WTC11 (cell line): ENCODE measurements around the gene TDRD9.

Experiments used
- CTCF ChIP-seq: fragments of 200-600 bp; IDR thresholded peaks from 2 replicates; pipeline ENCODE4 v1.8.0; 2022; ENCODE audit warnings: antibody characterized with exemption
- ETV6 ChIP-seq: sonication (generic); formaldehyde crosslinking; IDR thresholded peaks from 2 replicates; pipeline ENCODE4 v1.8.1; 2022; ENCODE audit warnings: mild to moderate bottlenecking, missing genetic modification reagents
- IRF2 ChIP-seq: sonication (generic); formaldehyde crosslinking; IDR thresholded peaks from 2 replicates; pipeline ENCODE4 v1.8.0; 2022; ENCODE audit warnings: low read depth, missing genetic modification reagents, borderline replicate concordance
- NR2C2 ChIP-seq: sonication (generic); formaldehyde crosslinking; IDR thresholded peaks from 2 replicates; pipeline ENCODE4 v1.8.0; 2022; ENCODE audit warnings: mild to moderate bottlenecking, missing genetic modification reagents
- USF2 ChIP-seq: sonication (generic); formaldehyde crosslinking; IDR thresholded peaks from 2 replicates; pipeline ENCODE4 v1.8.1; 2023; ENCODE audit warnings: mild to moderate bottlenecking, missing genetic modification reagents, moderate library complexity

GRCh38 chr14:103928011-103928890 is at the start of gene TDRD9:
- no peak for TF ChIP-seq USF2 (CRISPR knock-in tag)
- TF ChIP-seq CTCF: no peak
- no peak for TF ChIP-seq IRF2
- TF ChIP-seq ETV6: no peak
- TF ChIP-seq NR2C2 (CRISPR knock-in tag): no peak
